ENCODE data around the gene SCGB3A2.
A peak's percentile ranks its signal among the peaks of the same experiment; 100 is the strongest.

Gene SCGB3A2

GRCh38 chr5:147880487-147880886 is 2.0 kb downstream of the SCGB3A2 start:
- Histone ChIP-seq H3K4me1 (ENCODE audit: control insufficient read depth, insufficient read depth, low read length) (peaks cover 37% of the 10 kb centered on the region), H3K27ac (ENCODE audit: low read depth, low read length) (no peak overlapping the region), H3K4me3 (ENCODE audit: low read depth, low read length) (no peak overlapping the region), H3K36me3 (ENCODE audit: control insufficient read depth, insufficient read depth, low read length) (peaks cover 16% of the 10 kb centered on the region; the same call in 1 of the 2 replicates), H3K9ac (ENCODE audit: low read length) (no peak overlapping the region), H3K27me3 (ENCODE audit: control insufficient read depth, insufficient read depth, low read length) (no peaks in the 10 kb centered on the region), H3K9me3 (ENCODE audit: control insufficient read depth, insufficient read depth, low read depth, low read length) (no peaks in the 10 kb centered on the region)

- H3K4me3 ChIP-seq (ENCODE audit: low read depth, low read length) = no peak overlapping the region
- no peak overlapping the region for H3K27ac ChIP-seq (ENCODE audit: low read depth, low read length)
- no peak overlapping the region for H3K9ac ChIP-seq (ENCODE audit: low read length)
- H3K9me3 ChIP-seq (ENCODE audit: control insufficient read depth, insufficient read depth, low read depth, low read length) = no peaks in the 10 kb centered on the region
- peaks cover 16% of the 10 kb centered on the region; the same call in 1 of the 2 replicates for H3K36me3 ChIP-seq (ENCODE audit: control insufficient read depth, insufficient read depth, low read length)
- no peaks in the 10 kb centered on the region for H3K27me3 ChIP-seq (ENCODE audit: control insufficient read depth, insufficient read depth, low read length)
- H3K4me1 ChIP-seq (ENCODE audit: control insufficient read depth, insufficient read depth, low read length) = peaks cover 24% of the 10 kb centered on the region
Observed at GRCh38 chr5:147882586-147883313, 4.2 kb downstream of the SCGB3A2 start.

GRCh38 chr5:147887026-147887627 is 8.6 kb downstream of the SCGB3A2 start:
- no peaks in the 10 kb centered on the region for H3K27me3 ChIP-seq (ENCODE audit: control insufficient read depth, insufficient read depth, low read length)
- no peak overlapping the region for H3K4me3 ChIP-seq (ENCODE audit: low read depth, low read length)
- H3K9ac ChIP-seq (ENCODE audit: low read length) = no peak overlapping the region
- H3K4me1 ChIP-seq (ENCODE audit: control insufficient read depth, insufficient read depth, low read length) = peaks cover 17% of the 10 kb centered on the region
- 0 out of 2 replicates have a peak, but pooled peaks cover 4% of the 10 kb centered on the region for H3K36me3 ChIP-seq (ENCODE audit: control insufficient read depth, insufficient read depth, low read length)
- no peak overlapping the region for H3K27ac ChIP-seq (ENCODE audit: low read depth, low read length)
- H3K9me3 ChIP-seq (ENCODE audit: control insufficient read depth, insufficient read depth, low read depth, low read length) = no peaks in the 10 kb centered on the region

GRCh38 chr5:147887930-147888329 is 9.4 kb downstream of the SCGB3A2 start:
- Histone ChIP-seq H3K9me3 (ENCODE audit: control insufficient read depth, insufficient read depth, low read depth, low read length) (no peaks in the 10 kb centered on the region), H3K4me3 (ENCODE audit: low read depth, low read length) (no peak overlapping the region), H3K36me3 (ENCODE audit: control insufficient read depth, insufficient read depth, low read length) (no peaks in the 10 kb centered on the region), H3K27me3 (ENCODE audit: control insufficient read depth, insufficient read depth, low read length) (no peaks in the 10 kb centered on the region), H3K9ac (ENCODE audit: low read length) (no peak overlapping the region), H3K27ac (ENCODE audit: low read depth, low read length) (no peak overlapping the region), H3K4me1 (ENCODE audit: control insufficient read depth, insufficient read depth, low read length) (peaks cover 14% of the 10 kb centered on the region)

GRCh38 chr5:147892696-147893296 is 14.3 kb downstream of the SCGB3A2 start:
- H3K27ac ChIP-seq (ENCODE audit: low read depth, low read length) = no peak overlapping the region
- no peak overlapping the region for H3K4me3 ChIP-seq (ENCODE audit: low read depth, low read length)
- no peaks in the 10 kb centered on the region for H3K9me3 ChIP-seq (ENCODE audit: control insufficient read depth, insufficient read depth, low read depth, low read length)
- H3K27me3 ChIP-seq (ENCODE audit: control insufficient read depth, insufficient read depth, low read length) = no peaks in the 10 kb centered on the region
- H3K9ac ChIP-seq (ENCODE audit: low read length) = no peak overlapping the region
- H3K4me1 ChIP-seq (ENCODE audit: control insufficient read depth, insufficient read depth, low read length) = peaks cover 12% of the 10 kb centered on the region; the same call in 1 of the 2 replicates
- no peaks in the 10 kb centered on the region for H3K36me3 ChIP-seq (ENCODE audit: control insufficient read depth, insufficient read depth, low read length)

GRCh38 chr5:147893820-147894219 is 15.3 kb downstream of the SCGB3A2 start:
- Histone ChIP-seq H3K9me3 (ENCODE audit: control insufficient read depth, insufficient read depth, low read depth, low read length) (no peaks in the 10 kb centered on the region), H3K27ac (ENCODE audit: low read depth, low read length) (no peak overlapping the region), H3K27me3 (ENCODE audit: control insufficient read depth, insufficient read depth, low read length) (no peaks in the 10 kb centered on the region), H3K4me3 (ENCODE audit: low read depth, low read length) (no peak overlapping the region), H3K36me3 (ENCODE audit: control insufficient read depth, insufficient read depth, low read length) (no peaks in the 10 kb centered on the region), H3K4me1 (ENCODE audit: control insufficient read depth, insufficient read depth, low read length) (peaks cover 12% of the 10 kb centered on the region; the same call in 1 of the 2 replicates), H3K9ac (ENCODE audit: low read length) (no peak overlapping the region)

GRCh38 chr5:147895864-147896263 is 17.4 kb downstream of the SCGB3A2 start:
- H3K27ac ChIP-seq (ENCODE audit: low read depth, low read length) = no peak overlapping the region
- H3K9me3 ChIP-seq (ENCODE audit: control insufficient read depth, insufficient read depth, low read depth, low read length) = no peaks in the 10 kb centered on the region
- peaks cover 15% of the 10 kb centered on the region; the same call in 1 of the 2 replicates for H3K4me1 ChIP-seq (ENCODE audit: control insufficient read depth, insufficient read depth, low read length)
- H3K4me3 ChIP-seq (ENCODE audit: low read depth, low read length) = no peak overlapping the region
- no peak overlapping the region for H3K9ac ChIP-seq (ENCODE audit: low read length)
- H3K36me3 ChIP-seq (ENCODE audit: control insufficient read depth, insufficient read depth, low read length) = no peaks in the 10 kb centered on the region
- no peaks in the 10 kb centered on the region for H3K27me3 ChIP-seq (ENCODE audit: control insufficient read depth, insufficient read depth, low read length)

GRCh38 chr5:147898875-147899401 is 20.4 kb downstream of the SCGB3A2 start:
- H3K4me1 ChIP-seq (ENCODE audit: control insufficient read depth, insufficient read depth, low read length) = peaks cover 17% of the 10 kb centered on the region
- H3K27ac ChIP-seq (ENCODE audit: low read depth, low read length) = no peak overlapping the region
- H3K27me3 ChIP-seq (ENCODE audit: control insufficient read depth, insufficient read depth, low read length) = no peaks in the 10 kb centered on the region
- no peaks in the 10 kb centered on the region for H3K9me3 ChIP-seq (ENCODE audit: control insufficient read depth, insufficient read depth, low read depth, low read length)
- H3K4me3 ChIP-seq (ENCODE audit: low read depth, low read length) = no peak overlapping the region
- H3K9ac ChIP-seq (ENCODE audit: low read length) = no peak overlapping the region
- no peaks in the 10 kb centered on the region for H3K36me3 ChIP-seq (ENCODE audit: control insufficient read depth, insufficient read depth, low read length)

GRCh38 chr5:147901599-147902039 is 23.1 kb downstream of the SCGB3A2 start:
- H3K27me3 ChIP-seq (ENCODE audit: control insufficient read depth, insufficient read depth, low read length) = no peaks in the 10 kb centered on the region
- H3K36me3 ChIP-seq (ENCODE audit: control insufficient read depth, insufficient read depth, low read length) = no peaks in the 10 kb centered on the region
- no peaks in the 10 kb centered on the region for H3K9me3 ChIP-seq (ENCODE audit: control insufficient read depth, insufficient read depth, low read depth, low read length)
- H3K4me1 ChIP-seq (ENCODE audit: control insufficient read depth, insufficient read depth, low read length) = peaks cover 12% of the 10 kb centered on the region
- H3K9ac ChIP-seq (ENCODE audit: low read length) = no peak overlapping the region
- H3K27ac ChIP-seq (ENCODE audit: low read depth, low read length) = peak overlapping the region; percentile 18; the same call in 1 of the 2 replicates
- no peak overlapping the region for H3K4me3 ChIP-seq (ENCODE audit: low read depth, low read length)

GRCh38 chr5:147902609-147903115 is 24.2 kb downstream of the SCGB3A2 start:
- Histone ChIP-seq H3K27ac (ENCODE audit: low read depth, low read length) (no peak overlapping the region), H3K4me1 (ENCODE audit: control insufficient read depth, insufficient read depth, low read length) (peaks cover 12% of the 10 kb centered on the region), H3K27me3 (ENCODE audit: control insufficient read depth, insufficient read depth, low read length) (no peaks in the 10 kb centered on the region), H3K36me3 (ENCODE audit: control insufficient read depth, insufficient read depth, low read length) (no peaks in the 10 kb centered on the region), H3K9me3 (ENCODE audit: control insufficient read depth, insufficient read depth, low read depth, low read length) (no peaks in the 10 kb centered on the region), H3K9ac (ENCODE audit: low read length) (no peak overlapping the region), H3K4me3 (ENCODE audit: low read depth, low read length) (no peak overlapping the region)

- H3K4me3 ChIP-seq (ENCODE audit: low read depth, low read length) = no peak overlapping the region
- H3K9me3 ChIP-seq (ENCODE audit: control insufficient read depth, insufficient read depth, low read depth, low read length) = no peaks in the 10 kb centered on the region
- H3K36me3 ChIP-seq (ENCODE audit: control insufficient read depth, insufficient read depth, low read length) = no peaks in the 10 kb centered on the region
- H3K4me1 ChIP-seq (ENCODE audit: control insufficient read depth, insufficient read depth, low read length) = peaks cover 15% of the 10 kb centered on the region
- no peak overlapping the region for H3K9ac ChIP-seq (ENCODE audit: low read length)
- no peaks in the 10 kb centered on the region for H3K27me3 ChIP-seq (ENCODE audit: control insufficient read depth, insufficient read depth, low read length)
- no peak overlapping the region for H3K27ac ChIP-seq (ENCODE audit: low read depth, low read length)
Observed at GRCh38 chr5:147904110-147904509, 25.6 kb downstream of the SCGB3A2 start.

Measured in HUES6 (cell line).